IPS DF 6.9 (cell line): ENCODE data around the gene TADA2B.

ENCODE experiments used
- DNase-seq: peaks from one replicate; pipeline ENCODE4 v3.0.0-alpha.2; 2013; ENCODE audit warnings: low read depth, low spot score
- H3K27ac ChIP-seq: one replicate; pipeline ENCODE4 v1.5.1; 2013; ENCODE audit warnings: low read length, control low read depth
- H3K27me3 ChIP-seq: 2 replicates; pipeline ENCODE4 v1.6.1; 2013; ENCODE audit warnings: mild to moderate bottlenecking, low read length; ENCODE audit not compliant: control insufficient read depth, insufficient read depth
- H3K36me3 ChIP-seq: 2 replicates; pipeline ENCODE4 v1.6.1; 2013; ENCODE audit warnings: low read length; ENCODE audit not compliant: control insufficient read depth, insufficient read depth
- H3K4me1 ChIP-seq: 2 replicates; pipeline ENCODE4 v1.6.1; 2013; ENCODE audit warnings: low read length; ENCODE audit not compliant: control insufficient read depth, insufficient read depth
- H3K4me3 ChIP-seq: 2 replicates; pipeline ENCODE4 v1.5.1; 2013; ENCODE audit warnings: mild to moderate bottlenecking, low read length
- H3K9me3 ChIP-seq: 2 replicates; pipeline ENCODE4 v1.6.1; 2013; ENCODE audit warnings: low read length, inconsistent platforms; ENCODE audit not compliant: control insufficient read depth, insufficient read depth
- WGBS: extraction: QIAGEN DNeasy Blood & Tissue Kit; methylation state at CpG from one replicate; pipeline ENCODE4 v1.1.7; 2013; ENCODE audit warnings: mixed read lengths, missing lambda C conversion rate; ENCODE audit not compliant: insufficient read length, insufficient coverage; 5-methylcytosine and 5-hydroxymethylcytosine counted together

TADA2B gene

GRCh38 chr4:7105276-7105675, 62.1 kb downstream of the TADA2B start:
- Histone ChIP-seq H3K4me3 (no peak overlapping the region), H3K27ac (no peak overlapping the region), H3K27me3 (peaks cover 2% of the 10 kb centered on the region; the same call in 1 of the 2 replicates), H3K36me3 (no peaks in the 10 kb centered on the region), H3K9me3 (no peaks in the 10 kb centered on the region), H3K4me1 (peaks cover 5% of the 10 kb centered on the region)
- DNase-seq = no peak
- WGBS = no CpG with 5 or more reads among the region's 15 CpGs

DNA sequence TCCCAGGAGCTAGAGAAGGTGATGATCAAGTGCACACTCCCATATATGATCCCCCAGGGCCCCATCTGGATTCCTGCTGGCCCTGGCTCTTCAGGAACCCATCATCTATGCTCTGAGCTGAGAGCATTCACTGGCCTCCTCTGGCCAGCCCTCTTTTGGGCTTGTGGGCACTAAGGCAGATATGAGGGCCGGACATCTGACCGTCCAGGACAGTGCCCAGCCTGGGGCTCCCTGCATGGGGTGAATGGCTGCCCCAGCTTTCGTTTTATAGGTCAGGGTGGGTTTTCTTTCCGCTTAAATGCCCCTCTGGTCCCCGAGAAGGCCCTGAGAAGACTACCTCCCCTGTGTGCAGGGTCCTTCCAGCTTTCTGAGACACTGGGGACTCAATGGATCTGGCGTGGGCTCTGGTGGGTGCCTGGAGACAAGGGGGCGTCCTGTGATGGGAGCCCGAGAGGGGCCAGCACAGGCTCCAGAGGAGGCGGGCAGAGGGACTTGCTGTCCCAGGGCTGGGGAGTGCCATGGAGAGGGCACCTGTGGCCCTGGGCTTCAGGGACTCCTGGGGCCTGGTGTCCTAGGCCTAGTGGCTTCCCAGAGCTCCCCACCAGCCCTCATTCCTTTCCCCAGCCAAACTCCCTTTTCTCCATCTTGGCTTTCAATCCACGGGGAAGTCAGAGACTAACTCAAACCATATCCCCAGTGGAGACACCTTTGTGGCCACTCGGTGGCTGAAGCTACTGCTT, 64.2 kb downstream of the TADA2B start:
- H3K27me3 ChIP-seq = peaks cover 2% of the 10 kb centered on the region; the same call in 1 of the 2 replicates
- no peak overlapping the region for H3K27ac ChIP-seq
- H3K4me1 ChIP-seq = peaks cover 3% of the 10 kb centered on the region
- H3K4me3 ChIP-seq = no peak overlapping the region
- no peak for DNase-seq
- WGBS = no CpG with 5 or more reads among the region's 11 CpGs
- no peaks in the 10 kb centered on the region for H3K9me3 ChIP-seq
- H3K36me3 ChIP-seq = no peaks in the 10 kb centered on the region
